PC-3 (cell line): ENCODE data around the gene KCND3. TPM values are rescaled to one million over a fixed set of nuclear protein-coding genes. Genes with fewer than 3 reads are reported as not detected.

Experiments
- ATAC-seq: fragments of 200-7000 bp; cut with Tn5 transposase; 2 replicates; pipeline ENCODE4 v1.9.1; 2020; ENCODE audit warnings: mild to moderate bottlenecking, moderate library complexity
- BruUV-seq: library from RNA; stranded (reverse); fragments of 400-500 nt; replicated peaks from 2 replicates; lab custom pipeline; 2021; lab: Mats Ljungman, UMichigan
- CTCF ChIA-PET: fragments of 300-600 bp; sonication (Branson Sonifier 250); formaldehyde crosslinking; loops from one replicate; lab custom pipeline; 2022; ENCODE audit warnings: antibody characterized with exemption; lab: Charles Lee
- POLR2A ChIA-PET: fragments of 300-600 bp; sonication (Branson Sonifier 250); formaldehyde crosslinking; loops from one replicate; lab custom pipeline; 2022; ENCODE audit warnings: antibody characterized with exemption; ENCODE audit not compliant: unreplicated experiment; lab: Charles Lee
- DNase-seq: peaks from one replicate; pipeline ENCODE4 v3.0.0-alpha.2; 2015
- H2AFZ ChIP-seq: fragments of 300-600 bp; sonication (generic); 2 replicates; pipeline ENCODE4 v1.6.0; 2016; ENCODE audit warnings: antibody characterized with exemption, low read length
- H3F3A ChIP-seq: fragments of 300-600 bp; sonication (generic); one replicate; pipeline ENCODE4 v1.6.0; 2017; ENCODE audit warnings: antibody characterized with exemption, low read length, control low read depth, mild to moderate bottlenecking; ENCODE audit not compliant: unreplicated experiment
- H3K27ac ChIP-seq: fragments of 300-600 bp; sonication (generic); 2 replicates; pipeline ENCODE4 v1.5.1; 2016; ENCODE audit warnings: mild to moderate bottlenecking, low read length
- H3K27me3 ChIP-seq: fragments of 300-600 bp; sonication (generic); 2 replicates; pipeline ENCODE4 v1.6.1; 2016; ENCODE audit warnings: low read length, mixed read lengths
- H3K36me3 ChIP-seq: fragments of 300-600 bp; sonication (generic); 2 replicates; pipeline ENCODE4 v1.6.1; 2016; ENCODE audit warnings: low read depth, mixed run types, low read length, mixed read lengths
- H3K4me1 ChIP-seq: fragments of 300-600 bp; sonication (generic); 2 replicates; pipeline ENCODE4 v1.5.1; 2016; ENCODE audit warnings: low read length; ENCODE audit not compliant: insufficient read depth
- H3K4me2 ChIP-seq: fragments of 300-600 bp; sonication (generic); 2 replicates; pipeline ENCODE4 v1.6.0; 2016; ENCODE audit warnings: low read length
- H3K4me3 ChIP-seq: fragments of 300-600 bp; sonication (generic); 2 replicates; pipeline ENCODE4 v1.5.1; 2016; ENCODE audit warnings: mild to moderate bottlenecking, low read length, mixed read lengths
- H3K79me2 ChIP-seq: fragments of 300-600 bp; sonication (generic); 2 replicates; pipeline ENCODE4 v1.6.1; 2017; ENCODE audit warnings: low read length, mixed read lengths
- H3K9ac ChIP-seq: fragments of 300-600 bp; sonication (generic); 2 replicates; pipeline ENCODE4 v1.6.0; 2016; ENCODE audit warnings: mild to moderate bottlenecking, low read length
- H3K9me2 ChIP-seq: fragments of 300-600 bp; sonication (generic); replicated peaks from 2 replicates; pipeline ENCODE4 v1.6.1; 2016; ENCODE audit warnings: mixed run types, low read length, mixed read lengths
- H3K9me3 ChIP-seq: fragments of 300-600 bp; sonication (generic); 2 replicates; pipeline ENCODE4 v1.6.1; 2016; ENCODE audit warnings: low read length, mixed read lengths
- H4K20me1 ChIP-seq: fragments of 300-600 bp; sonication (generic); 2 replicates; pipeline ENCODE4 v1.6.1; 2016; ENCODE audit warnings: low read length, mixed read lengths
- CTCF ChIP-seq: fragments of 300-600 bp; sonication (generic); conservative IDR thresholded peaks from 2 replicates; pipeline ENCODE4 v1.5.1; 2017; ENCODE audit warnings: antibody characterized with exemption, low read depth, mild to moderate bottlenecking, low read length
- EZH2 ChIP-seq: fragments of 300-600 bp; sonication (generic); IDR thresholded peaks from one replicate; pipeline ENCODE4 v1.6.1; 2017; ENCODE audit warnings: antibody characterized with exemption, mild to moderate bottlenecking, low read length; ENCODE audit not compliant: unreplicated experiment
- EZH2phosphoT487 ChIP-seq: fragments of 300-600 bp; sonication (generic); IDR thresholded peaks from 2 replicates; pipeline ENCODE4 v1.6.1; 2018; ENCODE audit warnings: mild to moderate bottlenecking, antibody characterized with exemption, low read length, borderline replicate concordance
- intact Hi-C: fragments of 100-400 bp; cut with micrococcal nuclease; formaldehyde crosslinking; loops from 2 replicates; pipeline ENCODE4 v1.9.0; 2023
- total RNA-seq: library from RNA; depleted of rRNA; stranded (reverse); fragments of >200 nt; gene quantifications from 2 replicates; pipeline ENCODE4 v1.2.3, GENCODE V29; 2014

The KCND3 gene
- total RNA-seq, 1 experiment from 2014 or later: not detected

GRCh38 chr1:111814642-111815041 lies 174.8 kb downstream of the KCND3 start:
- TF ChIP-seq CTCF (no peak), EZH2 (no peak), EZH2phosphoT487 (no peak)
- no peak overlapping the region for H3K4me3 ChIP-seq
- no peaks in the 10 kb centered on the region for H3F3A ChIP-seq
- no peaks in the 10 kb centered on the region for H4K20me1 ChIP-seq
- intact Hi-C loops: no loop called here
- no peak overlapping the region for H3K4me2 ChIP-seq
- ATAC-seq (no peak), DNase-seq (no peak)
- peaks cover 71% of the 10 kb centered on the region for H3K27me3 ChIP-seq
- no peaks in the 10 kb centered on the region for H3K9me2 ChIP-seq
- no peak overlapping the region for H2AFZ ChIP-seq
- no peaks in the 10 kb centered on the region for H3K4me1 ChIP-seq
- no peak overlapping the region for H3K9ac ChIP-seq
- POLR2A ChIA-PET: no interaction called here
- H3K27ac ChIP-seq: no peak overlapping the region
- CTCF ChIA-PET: no interaction called here
- no peaks in the 10 kb centered on the region for H3K36me3 ChIP-seq
- H3K9me3 ChIP-seq: no peaks in the 10 kb centered on the region
- no TSS peak for BruUV-seq
- H3K79me2 ChIP-seq: no peaks in the 10 kb centered on the region

- ATAC-seq (no peak), DNase-seq (no peak)
- ChIA-PET CTCF (no interaction called here), POLR2A (no interaction called here)
- H2AFZ ChIP-seq: no peak overlapping the region
- no peaks in the 10 kb centered on the region for H3K9me2 ChIP-seq
- H3K36me3 ChIP-seq: no peaks in the 10 kb centered on the region
- H3K4me1 ChIP-seq: no peaks in the 10 kb centered on the region
- intact Hi-C loops: no loop called here
- no peak overlapping the region for H3K27ac ChIP-seq
- no peak overlapping the region for H3K4me3 ChIP-seq
- H3F3A ChIP-seq: no peaks in the 10 kb centered on the region
- no peaks in the 10 kb centered on the region for H4K20me1 ChIP-seq
- H3K79me2 ChIP-seq: no peaks in the 10 kb centered on the region
- BruUV-seq: no TSS peak
- no peak overlapping the region for H3K9ac ChIP-seq
- H3K4me2 ChIP-seq: no peak overlapping the region
- peaks cover 68% of the 10 kb centered on the region for H3K27me3 ChIP-seq
- H3K9me3 ChIP-seq: no peaks in the 10 kb centered on the region
- TF ChIP-seq EZH2: no peak
- no peak for TF ChIP-seq CTCF
- no peak for TF ChIP-seq EZH2phosphoT487
Observed at GRCh38 chr1:111814305-111814628, 175.2 kb downstream of the KCND3 start.

GRCh38 chr1:111813440-111814304 lies 175.8 kb downstream of the KCND3 start:
- Histone ChIP-seq H3K9ac (no peak overlapping the region), H4K20me1 (no peaks in the 10 kb centered on the region), H3K9me3 (no peaks in the 10 kb centered on the region), H3K4me3 (no peak overlapping the region), H3K4me2 (no peak overlapping the region), H2AFZ (no peak overlapping the region), H3F3A (no peaks in the 10 kb centered on the region), H3K36me3 (no peaks in the 10 kb centered on the region), H3K4me1 (no peaks in the 10 kb centered on the region), H3K27me3 (peaks cover 67% of the 10 kb centered on the region), H3K9me2 (no peaks in the 10 kb centered on the region), H3K27ac (no peak overlapping the region), H3K79me2 (no peaks in the 10 kb centered on the region)
- ChIA-PET POLR2A (no interaction called here), CTCF (interaction anchor here (0.6 kb wide), 1 partner anchor 597 kb away, joined by 3 read pairs; no protein-coding TSS in a partner anchor)
- DNase-seq: peak; percentile 6
- BruUV-seq: no TSS peak
- no peak for TF ChIP-seq EZH2
- peak; percentile 31 for TF ChIP-seq CTCF
- no peak; the same call in 1 of the 2 replicates for ATAC-seq
- intact Hi-C loops: no loop called here
